GM19240 (cell line): Measurements from ENCODE around the gene MPHOSPH9.
"Not testable (repeated sequence)": the region's sequence is repeated elsewhere in the genome, so short reads cannot be mapped to it uniquely, and the experiment has no call there.

Experiments
- DNase-seq: peaks from one replicate; pipeline ENCODE4 v3.0.0; 2011; ENCODE audit warnings: low spot score; ENCODE audit not compliant: insufficient read length

MPHOSPH9 gene

DNA sequence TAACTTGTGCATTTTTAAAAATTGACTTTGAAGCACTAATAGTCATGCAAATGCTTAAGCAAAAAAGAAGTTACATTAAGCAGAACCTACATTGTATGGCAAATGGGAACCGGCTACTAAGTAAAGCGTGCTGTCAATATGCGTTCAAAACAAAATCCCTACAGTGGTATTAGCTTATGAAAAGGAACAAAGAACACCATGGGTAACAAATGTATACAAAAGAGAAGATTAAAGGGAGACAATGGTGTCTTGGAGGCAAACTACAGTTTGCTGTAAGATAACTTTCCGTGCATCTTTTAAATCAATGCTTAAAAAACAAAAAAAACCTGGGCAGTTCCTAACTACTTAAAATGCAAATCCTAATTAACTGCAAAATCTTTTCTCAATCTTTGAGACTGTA lies 28.3 kb upstream of the MPHOSPH9 start:
- DNase-seq, result no peak

DNA sequence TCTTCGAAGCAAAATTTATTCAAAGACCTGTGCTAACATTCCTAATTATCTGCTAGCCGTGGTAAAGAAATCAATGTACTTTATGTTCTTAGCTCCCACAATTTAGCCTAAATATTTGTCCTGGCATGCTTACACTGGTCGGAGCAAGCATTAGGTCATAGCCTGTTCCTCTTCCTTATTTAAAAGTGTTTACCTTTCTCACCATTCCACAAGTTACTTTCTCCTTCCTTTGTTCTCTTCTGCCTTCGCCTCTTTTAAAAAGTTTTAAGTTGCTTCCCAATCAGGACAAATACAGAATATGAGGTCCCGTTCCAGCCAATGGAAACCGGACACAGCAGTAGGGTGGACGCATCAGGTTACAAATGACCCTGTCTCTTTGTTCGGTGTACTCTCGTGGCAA lies 27.1 kb upstream of the MPHOSPH9 start:
- DNase-seq, result no peak

DNA sequence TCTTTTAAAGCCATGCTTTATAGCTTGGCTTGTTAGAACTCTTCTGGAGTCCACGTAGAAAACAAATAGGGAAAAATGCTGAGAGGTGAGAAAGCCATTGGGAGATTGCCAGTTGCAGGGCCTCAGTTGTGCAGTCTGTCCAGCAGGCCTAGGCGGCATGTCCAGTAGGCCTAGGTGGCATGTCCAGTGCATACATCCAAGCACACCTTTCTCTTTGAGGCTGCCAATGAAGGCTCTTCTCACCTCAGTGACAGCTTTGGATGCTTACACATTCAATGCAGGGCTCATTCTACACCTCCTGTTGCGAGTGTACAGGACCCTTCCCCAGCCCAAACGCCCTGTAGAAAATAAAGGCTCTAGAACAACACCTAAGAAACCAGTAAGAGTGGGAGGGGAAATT lies 25.7 kb upstream of the MPHOSPH9 start:
- no peak for DNase-seq

DNA sequence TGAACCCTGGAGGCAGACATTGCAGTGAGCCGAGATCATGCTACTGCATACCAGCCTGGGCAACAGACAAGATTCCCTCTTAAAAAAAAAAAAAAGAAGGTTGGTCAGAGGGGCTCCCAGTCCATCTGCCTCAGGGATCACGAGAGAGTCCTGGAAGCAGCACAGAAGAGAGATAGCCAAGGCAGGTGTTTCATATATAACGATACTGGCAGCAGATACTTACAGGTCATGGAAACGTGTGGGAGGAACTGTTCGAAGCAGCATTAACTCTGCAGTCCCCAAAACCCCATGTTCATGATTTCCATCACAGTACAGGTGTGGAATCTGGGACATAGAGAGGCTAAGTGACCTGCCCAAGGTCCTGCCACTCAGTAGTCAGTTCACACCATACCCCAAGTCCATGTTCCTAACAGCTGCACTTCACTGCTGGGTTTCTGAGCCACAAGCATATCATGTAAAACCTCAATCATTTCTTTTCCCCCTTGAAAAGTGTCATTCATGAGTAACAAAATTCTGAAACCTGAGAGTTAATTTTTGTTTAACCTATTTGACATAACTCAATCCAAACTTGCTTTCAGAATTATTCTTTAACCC lies 22.0 kb upstream of the MPHOSPH9 start:
- no peak for DNase-seq

DNA sequence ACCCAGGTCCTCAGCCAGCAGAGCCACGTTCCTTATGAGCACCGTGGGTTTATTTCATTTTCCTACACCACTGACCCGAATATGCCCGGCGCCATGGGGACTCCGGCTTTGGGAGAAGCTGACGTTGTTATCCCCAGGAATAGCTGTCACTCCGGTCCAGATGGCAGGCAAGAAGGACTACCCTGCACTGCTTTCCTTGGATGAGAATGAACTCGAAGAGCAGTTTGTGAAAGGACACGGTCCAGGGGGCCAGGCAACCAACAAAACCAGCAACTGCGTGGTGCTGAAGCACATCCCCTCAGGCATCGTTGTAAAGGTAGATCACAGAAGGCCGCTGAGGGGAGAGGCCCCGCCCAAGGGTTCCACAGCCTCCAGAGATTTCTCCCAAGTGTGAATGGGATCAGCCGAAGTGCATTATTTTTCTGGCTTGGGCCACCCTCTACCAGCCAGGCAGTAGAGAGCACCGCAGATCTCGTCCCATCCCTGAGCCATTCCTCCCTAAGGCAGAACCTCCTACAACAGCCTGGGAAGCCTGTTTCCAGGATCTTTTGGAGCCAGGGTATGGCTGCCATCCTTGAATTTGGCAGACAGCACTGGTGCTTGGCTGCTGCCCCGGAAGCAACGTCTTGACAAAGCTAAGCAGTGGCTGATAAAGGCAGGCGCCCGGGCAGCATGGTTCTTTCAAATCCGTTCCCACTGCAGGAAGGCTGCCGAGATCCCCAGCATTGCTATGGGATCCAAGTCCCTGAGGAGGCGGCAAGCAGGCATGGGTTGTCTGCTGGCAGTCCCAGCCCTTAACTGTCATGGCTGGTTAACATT lies 20.9 kb upstream of the MPHOSPH9 start:
- DNase-seq, result no peak

DNA sequence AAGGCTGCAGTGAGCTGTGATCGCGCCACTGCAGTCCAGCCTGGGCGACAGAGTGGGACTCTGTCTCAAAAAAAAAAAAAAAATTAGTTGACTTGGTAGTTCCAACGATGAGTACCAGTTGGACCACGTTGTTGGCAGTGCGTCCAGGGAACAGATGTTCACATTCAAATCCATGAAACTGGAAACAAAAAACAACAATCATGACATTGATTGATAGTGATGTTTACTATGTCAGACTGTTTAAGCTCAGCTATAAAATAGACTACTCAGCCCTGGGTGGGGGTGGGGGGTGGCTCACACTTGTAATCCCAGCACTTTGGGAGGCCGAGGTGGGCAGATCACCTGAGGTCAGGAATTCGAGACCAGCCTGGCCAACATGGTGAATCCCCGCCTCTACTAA lies 19.4 kb upstream of the MPHOSPH9 start:
- DNase-seq, result not testable (repeated sequence)

DNA sequence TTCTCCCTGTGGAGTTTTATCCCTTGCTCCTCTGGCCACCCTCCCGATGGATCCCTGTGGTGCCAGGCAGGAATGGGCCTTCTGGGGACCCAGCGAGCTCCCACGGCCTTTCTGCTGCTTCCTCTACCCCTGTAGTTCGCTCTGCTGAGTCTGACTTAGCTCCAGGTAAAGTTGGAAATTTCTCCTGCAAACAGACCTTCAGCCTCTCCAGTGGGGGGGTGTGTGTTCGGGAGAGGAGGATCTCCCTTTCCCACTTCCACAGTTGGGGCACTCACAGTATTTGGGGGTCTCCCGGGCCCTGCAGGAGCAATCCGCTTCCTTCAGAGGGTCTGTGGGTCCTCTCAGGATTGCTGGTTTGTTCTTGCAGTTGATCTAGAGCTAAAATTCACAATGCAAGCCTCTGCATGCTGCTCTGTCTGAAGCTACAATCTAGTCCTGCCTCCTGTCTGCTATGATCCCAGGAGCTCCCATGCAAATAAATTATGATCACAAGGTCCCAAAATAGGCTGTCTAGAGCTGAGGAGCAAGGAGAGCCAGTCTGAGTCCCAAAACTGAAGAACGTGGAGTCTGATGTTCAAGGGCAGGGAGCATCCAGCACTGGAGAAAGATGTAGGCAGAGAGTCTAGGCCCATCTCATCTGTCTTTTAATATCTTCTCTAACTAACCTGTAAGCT lies 18.6 kb upstream of the MPHOSPH9 start:
- DNase-seq, result no peak

DNA sequence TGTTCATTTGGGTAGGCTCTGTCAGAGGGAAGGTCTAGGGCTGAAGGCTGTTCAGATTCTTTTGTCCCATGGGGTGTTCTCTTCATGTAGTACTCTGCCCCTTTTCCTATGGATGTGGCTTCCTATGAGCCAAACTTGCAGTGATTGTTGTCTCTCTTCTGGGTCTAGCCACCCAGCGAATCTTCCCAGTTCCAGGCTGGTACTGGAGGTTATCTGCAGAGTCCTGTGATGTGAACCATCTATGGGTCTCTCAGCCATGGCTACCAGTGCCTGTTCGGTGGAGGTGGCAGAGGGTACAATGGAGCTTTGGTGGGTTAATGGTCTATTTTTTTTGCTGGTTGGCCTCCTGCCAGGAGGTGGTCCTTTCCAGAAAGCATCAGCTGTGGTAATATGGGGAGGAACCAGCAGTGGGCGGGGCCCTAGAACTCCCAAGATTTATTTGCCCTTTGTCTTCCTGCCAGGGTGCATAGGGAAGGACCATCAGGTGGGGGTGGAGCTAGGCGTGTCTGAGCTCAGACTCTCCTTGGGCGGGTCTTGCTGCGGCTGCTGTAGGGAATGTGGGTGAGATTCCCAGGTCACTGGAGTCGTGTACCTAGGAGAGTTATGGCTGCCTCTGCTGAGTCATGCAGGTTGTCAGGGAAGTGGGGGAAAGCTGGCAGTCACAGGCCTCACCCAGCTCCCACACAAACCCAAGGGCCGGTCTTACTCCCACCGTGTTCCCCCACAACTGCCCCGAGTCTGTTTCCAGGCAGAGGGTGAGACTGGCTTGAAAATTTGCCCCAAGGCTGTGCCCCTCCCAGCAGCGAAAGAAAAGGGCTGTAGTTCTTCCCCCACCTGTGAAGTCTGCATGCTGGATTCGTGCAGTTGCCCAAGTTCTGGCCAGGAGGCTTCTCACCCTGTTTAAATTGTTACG lies 17.8 kb upstream of the MPHOSPH9 start:
- DNase-seq, result no peak

DNA sequence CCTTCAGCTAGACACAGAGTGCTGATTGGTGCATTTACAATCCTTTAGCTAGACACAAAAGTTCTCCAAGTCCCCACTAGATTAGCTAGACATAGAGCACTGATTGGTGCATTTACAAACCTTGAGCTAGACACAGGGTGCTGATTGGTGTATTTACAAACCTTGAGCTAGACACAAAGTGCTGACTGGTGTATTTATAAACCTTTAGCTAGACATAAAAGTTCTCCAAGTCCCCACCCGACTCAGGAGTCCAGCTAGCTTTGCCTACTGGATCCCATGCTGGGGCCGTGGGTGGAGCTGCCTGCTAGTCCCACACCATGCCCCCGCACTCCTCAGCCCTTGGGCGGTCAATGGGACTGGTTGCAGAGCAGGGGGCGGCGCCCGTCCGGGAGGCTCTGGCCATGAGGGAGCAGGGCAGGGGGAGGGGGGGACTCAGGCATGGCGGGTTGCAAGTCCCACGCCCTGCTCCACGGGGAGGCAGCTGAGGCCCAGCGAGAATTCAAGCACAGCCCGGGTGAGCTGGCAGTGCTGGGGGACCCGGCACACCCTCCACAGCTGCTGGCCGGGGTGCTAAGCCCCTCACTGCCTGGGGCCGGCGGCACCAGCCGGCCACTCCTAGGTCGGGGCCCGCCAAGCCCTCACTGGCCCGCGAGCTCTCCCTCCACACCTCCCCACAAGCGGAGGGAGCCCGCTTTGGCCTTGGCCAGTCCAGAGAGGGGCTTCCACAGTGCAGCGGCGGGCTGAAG lies 16.2 kb upstream of the MPHOSPH9 start:
- not testable (repeated sequence) for DNase-seq

DNA sequence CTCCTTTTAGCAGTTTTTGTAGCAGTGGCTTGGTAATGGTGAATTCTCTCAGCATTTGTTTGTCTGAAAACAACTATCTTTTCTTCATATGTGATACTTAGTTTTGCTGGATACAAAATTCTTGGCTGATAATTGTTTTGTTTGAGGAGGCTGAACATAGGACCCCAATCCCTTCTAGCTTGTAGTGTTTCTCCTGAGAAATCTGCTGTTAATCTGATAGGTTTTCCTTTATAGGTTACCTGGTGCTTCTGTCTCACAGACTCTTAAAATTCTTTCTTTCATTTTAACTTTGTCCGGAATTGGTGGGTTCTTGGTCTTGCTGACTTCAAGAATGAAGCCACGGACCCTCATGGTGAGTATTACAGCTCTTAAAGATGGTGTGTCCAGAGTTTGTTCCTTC lies 15.2 kb upstream of the MPHOSPH9 start:
- DNase-seq, result not testable (repeated sequence)

DNA sequence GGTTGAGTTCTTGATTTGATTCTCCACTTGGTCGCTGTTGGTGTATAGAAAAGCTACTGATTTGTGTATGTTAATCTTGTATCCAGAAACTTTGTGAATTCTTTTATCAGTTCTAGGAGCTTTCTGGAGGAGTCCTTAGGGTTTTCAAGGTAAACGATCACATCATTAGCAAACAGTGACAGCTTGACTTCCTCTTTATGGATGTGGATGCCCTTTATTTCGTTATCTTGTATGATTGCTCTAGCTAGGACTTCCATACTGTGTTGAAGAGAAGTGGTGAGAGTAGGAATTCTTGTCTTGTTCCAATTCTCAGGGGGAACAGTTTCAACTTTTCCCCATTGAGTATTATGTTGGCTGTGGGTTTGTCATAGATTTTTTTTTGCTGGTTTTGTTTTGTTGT lies 12.7 kb upstream of the MPHOSPH9 start:
- no peak for DNase-seq

DNA sequence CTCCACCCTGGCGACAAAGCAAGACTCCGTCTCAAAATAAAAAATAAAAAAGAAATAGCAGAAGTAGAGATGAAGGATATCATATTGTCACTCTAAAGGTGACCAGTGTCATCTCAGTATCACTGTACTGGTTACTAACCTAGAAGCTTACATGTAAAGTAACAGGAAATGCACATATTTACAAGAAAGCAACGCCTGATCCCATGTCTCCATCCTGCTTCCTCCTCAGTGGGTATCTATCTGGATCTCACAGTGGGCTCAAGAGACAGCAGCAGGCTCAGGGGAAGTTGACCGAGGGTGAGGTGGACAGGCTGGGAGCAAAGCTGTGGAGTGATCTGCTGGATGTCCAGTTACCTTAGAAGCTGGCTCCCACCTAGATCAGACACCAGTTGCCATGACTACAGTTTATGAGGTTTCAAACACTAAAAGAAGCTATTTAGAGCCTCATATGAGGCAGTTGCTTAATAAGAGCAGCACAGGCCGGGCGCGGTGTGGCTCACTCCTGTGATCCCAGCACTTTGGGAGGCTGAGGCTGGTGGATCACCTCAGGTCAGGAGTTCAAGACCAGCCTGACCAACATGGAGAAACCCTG lies 10.8 kb upstream of the MPHOSPH9 start:
- DNase-seq, result no peak

DNA sequence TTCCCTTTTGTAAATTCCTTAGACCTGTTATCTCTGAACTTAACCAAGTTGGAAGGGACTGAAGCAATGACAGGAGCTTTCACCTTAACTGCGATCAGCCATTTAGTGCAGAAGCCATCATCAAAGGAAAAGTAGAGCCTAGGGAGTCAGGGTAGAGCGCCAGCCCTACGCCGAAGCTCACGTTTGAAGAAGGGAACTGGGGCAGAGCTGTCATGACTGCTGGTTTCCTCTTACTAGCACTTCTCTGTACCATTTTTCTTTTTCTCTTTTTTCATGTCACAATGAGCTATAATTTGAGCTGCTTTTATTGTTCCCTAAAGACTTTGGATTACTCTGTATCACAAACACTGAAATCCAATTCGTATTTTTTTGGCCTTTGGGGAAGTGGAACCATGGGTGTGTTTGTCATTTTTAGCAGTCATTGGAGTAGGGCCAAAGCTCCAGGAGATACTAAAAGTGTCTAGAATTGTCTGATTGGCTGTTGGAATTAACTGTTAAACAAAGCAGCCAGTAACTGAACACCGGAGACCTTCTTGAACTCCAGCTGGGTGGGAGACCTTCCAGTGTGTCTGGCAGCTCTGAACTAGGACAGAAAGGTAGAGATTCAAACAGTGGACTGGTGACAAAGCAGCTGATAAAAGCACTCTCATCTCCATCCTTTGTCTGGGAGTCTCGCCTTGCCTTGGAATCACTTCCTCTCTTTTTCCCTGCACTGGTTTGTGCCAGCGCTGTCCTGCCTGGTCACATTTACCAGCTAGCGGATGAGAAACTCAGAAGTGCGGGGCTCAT lies 9.4 kb upstream of the MPHOSPH9 start:
- no peak for DNase-seq

DNA sequence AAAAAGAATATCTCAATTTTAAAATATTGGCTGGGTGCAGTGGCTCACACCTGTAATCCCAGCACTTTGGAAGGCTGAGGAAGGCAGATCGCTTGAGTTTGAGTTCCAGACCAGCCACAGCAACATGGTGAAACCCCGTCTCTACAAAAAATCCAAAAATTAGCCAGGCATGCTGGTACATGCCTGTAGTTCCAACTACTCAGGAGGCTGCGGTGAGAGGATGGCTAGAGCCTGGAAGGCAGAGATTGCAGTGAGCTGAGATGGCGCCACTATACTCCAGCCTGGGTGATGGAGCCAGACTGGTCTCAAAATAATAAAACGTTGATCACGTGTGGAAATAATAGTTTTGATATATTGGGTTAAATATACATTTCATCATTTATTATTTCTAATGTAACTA lies 6.0 kb upstream of the MPHOSPH9 start:
- no peak for DNase-seq

DNA sequence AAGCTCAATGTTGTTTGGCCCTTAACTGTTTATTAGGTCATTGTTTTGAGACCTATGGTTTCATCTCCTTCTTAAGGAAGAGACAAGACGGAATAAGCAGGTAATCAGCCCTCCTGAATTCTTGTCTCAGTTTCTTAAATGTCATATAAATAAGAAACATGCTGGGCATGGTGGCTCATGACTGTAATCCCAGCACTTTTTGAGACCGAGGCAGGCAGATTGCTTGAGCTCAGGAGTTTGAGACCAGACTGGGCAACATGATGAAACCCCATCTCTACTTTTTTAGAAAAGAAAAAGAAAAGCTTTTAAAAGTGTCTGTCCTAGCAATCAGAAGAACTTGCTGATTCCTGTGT lies 5.4 kb upstream of the MPHOSPH9 start:
- no peak for DNase-seq

DNA sequence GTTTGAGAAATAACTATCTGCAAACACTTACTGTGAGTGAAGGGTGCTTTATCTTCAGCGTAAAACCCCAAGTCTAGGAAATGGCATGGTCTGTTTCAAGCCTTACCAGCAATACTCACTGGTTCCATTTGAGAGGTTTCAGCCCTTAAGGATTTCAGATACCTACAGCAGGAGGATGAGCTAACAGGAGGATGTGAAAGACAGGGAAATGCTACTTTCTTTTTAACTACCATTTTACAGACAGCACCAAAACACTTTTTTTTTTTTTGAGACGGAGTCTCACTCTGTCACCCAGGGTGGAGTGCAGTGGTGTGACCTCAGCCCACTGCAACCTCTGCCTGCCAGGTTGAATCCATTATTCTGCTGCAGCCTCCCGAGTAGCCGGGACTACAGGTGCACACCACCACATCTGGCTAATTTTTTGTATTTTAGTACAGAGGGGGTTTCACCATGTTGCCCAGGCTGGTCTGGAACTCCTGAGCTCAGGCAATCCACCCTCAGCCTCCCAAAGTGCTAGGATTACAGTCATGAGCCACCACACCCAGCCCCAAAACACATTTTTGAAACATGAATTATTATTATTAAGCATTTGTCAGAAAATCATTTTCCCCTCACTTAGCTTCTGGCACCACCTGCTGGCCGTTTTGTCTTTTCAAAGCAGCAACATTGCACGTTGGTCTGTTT lies 4.8 kb upstream of the MPHOSPH9 start:
- DNase-seq, result no peak

DNA sequence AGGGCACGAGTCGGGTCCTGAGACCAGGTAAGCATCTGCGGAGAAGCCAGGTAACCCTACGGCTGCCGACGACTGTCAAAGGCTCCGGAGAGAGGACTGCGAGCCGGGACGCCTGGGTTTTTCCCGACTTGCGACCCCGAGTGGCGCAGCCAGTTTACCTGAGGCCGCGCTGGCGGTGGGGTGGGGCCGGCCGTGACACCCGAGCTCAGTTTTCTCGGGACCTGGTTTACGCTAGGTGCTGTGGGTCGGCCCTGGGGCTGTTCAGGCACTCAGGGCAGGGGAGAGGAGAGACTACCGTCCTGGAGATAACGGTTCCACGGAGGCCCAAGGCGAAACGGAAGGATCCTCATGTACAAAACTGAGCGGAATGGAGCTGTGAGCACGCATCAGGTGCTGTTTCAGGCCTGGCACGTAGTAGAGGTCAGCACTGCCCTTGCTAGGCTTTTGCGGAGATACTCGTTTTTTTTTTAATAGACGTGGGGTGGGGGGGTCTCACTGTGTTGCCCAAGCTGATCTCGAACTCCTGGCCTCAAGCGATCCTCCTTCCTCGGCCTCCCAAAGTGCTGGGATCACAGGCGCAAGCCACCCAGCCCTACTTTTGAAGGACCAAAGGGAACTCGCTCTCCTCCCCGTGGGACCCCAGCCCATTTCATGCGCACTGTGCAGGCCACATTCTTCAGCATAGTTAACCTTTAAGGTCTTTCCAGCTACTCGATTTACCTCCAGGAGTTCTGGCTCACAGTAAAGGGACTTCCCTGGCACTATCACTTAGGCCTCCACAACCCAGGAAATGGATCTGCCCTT lies 766 bp upstream of the MPHOSPH9 start:
- DNase-seq, result no peak

DNA sequence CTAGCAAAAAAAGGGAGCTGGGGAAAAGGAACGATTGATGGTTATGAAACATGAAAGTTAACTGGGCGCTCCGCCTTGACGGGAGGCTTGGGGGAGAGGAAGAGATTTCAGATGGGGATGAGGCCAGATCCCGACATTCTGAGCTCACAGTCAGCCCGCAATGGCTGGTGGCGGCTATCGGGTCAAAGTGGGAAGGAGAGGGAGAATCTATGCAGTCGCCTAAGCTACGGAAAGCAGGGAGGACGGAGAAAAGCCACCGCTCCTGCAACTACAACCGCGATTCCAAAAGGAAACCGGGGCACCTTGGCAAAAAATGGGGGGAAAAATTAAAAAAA lies 502 bp downstream of the MPHOSPH9 start:
- no peak for DNase-seq

DNA sequence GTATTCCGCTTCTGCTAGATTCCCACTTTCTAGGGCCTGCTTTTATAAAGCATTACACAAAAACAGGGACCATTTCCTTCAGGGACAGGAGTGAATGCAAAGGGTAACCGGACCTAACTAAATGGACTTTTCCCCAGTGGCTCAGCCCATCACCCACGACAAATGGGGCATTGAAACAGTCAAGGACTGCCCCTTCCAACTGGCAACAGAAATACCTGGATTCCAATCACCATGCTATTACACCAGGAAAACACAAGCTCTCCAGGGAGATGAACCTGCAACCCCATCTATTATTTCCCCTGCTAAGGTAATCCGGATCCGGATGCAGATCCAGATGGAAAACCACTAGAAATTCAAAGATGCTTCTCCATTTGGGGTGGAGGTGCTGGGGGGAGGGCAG lies 1.0 kb downstream of the MPHOSPH9 start:
- no peak for DNase-seq
